Right lobe of liver (tissue), 6 donors: Measurements from ENCODE around the gene ERC2. TPM values are rescaled to one million over a fixed set of nuclear protein-coding genes. Genes with fewer than 3 reads are reported as not detected.
A peak's percentile ranks its signal among the peaks of the same experiment; 100 is the strongest.

Experiments
- ATAC-seq, 4 donors: fragments of 200-7000 bp; cut with Tn5 transposase; one replicate each; pipeline ENCODE4 v1.9.1; 2020; ENCODE audit warnings: mild to moderate bottlenecking in 4 of 4, moderate library complexity in 4 of 4
- DNase-seq, 3 donors: peaks; one replicate each; pipeline ENCODE4 v3.0.0-alpha.2; 2020
- H3K27ac ChIP-seq, 3 donors: fragments of 200-600 bp; one replicate each; pipeline ENCODE4 v1.8.0; 2022
- H3K27me3 ChIP-seq, 2 donors: fragments of 200-600 bp; one replicate each; pipeline ENCODE4 v1.8.0; 2022
- H3K36me3 ChIP-seq, 4 donors: fragments of 200-600 bp; sonication (generic) in 1 of 4; one replicate each; pipeline versions ENCODE4 v1.5.1 to v1.8.0; 2017 to 2022; ENCODE audit warnings: control low read depth in 1 of 4
- H3K4me1 ChIP-seq, 4 donors: fragments of 200-600 bp; sonication (generic) in 1 of 4; one replicate each; pipeline versions ENCODE4 v1.5.1 to v1.8.0; 2017 to 2022; ENCODE audit warnings: control low read depth in 1 of 4
- H3K4me3 ChIP-seq, 3 donors: fragments of 200-600 bp; one replicate each; pipeline ENCODE4 v1.8.0; 2022
- H3K9me3 ChIP-seq, 4 donors: fragments of 200-600 bp; sonication (generic) in 1 of 4; one replicate each; pipeline versions ENCODE4 v1.5.1 to v1.8.0; 2017 to 2022; ENCODE audit warnings: control low read depth in 1 of 4
- POLR2A ChIP-seq: fragments of 450-650 bp; IDR thresholded peaks from one replicate; pipeline ENCODE4 v1.6.1; 2017; ENCODE audit warnings: antibody characterized with exemption, mild to moderate bottlenecking
- WGBS: methylation state at CpG from one replicate; pipeline ENCODE4 v1.1.6; 2018; ENCODE audit warnings: low coverage, low lambda C conversion rate; ENCODE audit not compliant: insufficient coverage; ENCODE audit errors: missing lambda C conversion rate; 5-methylcytosine and 5-hydroxymethylcytosine counted together
- intact Hi-C, 2 donors: fragments of 100-400 bp; cut with DNase I; formaldehyde crosslinking; loops; one replicate each; pipeline versions ENCODE4 v1.11.2 to v1.14.1; 2022
- total RNA-seq, 6 experiments: library from RNA; depleted of rRNA in 2 of 6; stranded (reverse); fragments of >200 nt in 2 of 6; fragmentation: NEBNext Ultra II Directional in 3 of 6; extraction: Animal tissue kit (Norgen Biotek cat#: 25700) in 3 of 6; gene quantifications; one replicate each; pipeline versions ENCODE4 v1.1.0 to v1.2.4, GENCODE V29; 2016 to 2023
- TF ChIP-seq, protein P1 (sequence below), 4 donors: fragments of 200-600 bp in 3 of 4; fragments of 450-650 bp in 1 of 4; IDR thresholded peaks; one replicate each; pipeline versions ENCODE4 v1.5.1 to v1.8.0; 2016 to 2022; ENCODE audit warnings: antibody characterized with exemption in 4 of 4, mild to moderate bottlenecking in 2 of 4
- donor health status: DM: no; HTN: yes; CAD: no.
- donor health status: DM: no; HTN: no; CAD: no.
- donor health status: DM: no; HTN: no; CAD: no.
- donor health status: DM: no; HTN: yes; CAD: no.
- donor health status: DM: no; HTN: yes; CAD: no.

Gene ERC2
- total RNA-seq, 6 experiments from 2014 or later: not detected

DNA sequence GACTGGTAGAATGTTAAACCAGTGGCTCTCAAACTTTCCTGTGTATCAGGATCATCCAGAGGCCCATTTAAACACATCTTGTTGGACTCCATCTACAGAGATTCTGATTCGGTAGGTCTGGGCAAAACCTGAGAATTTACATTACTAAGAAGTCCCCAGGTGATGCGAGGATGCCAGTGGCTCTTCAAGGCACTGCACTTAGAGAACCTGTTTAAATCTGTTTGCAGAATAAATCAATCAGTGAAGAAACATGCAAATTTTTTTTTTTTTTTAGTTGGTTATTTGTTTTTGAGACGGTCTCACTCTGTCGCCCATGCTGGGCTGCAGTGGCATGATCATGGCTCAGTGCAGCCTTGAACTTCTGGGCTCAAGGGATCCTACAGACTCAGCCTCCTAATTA is 863.4 kb downstream of the ERC2 start:
- ATAC-seq (no peak), DNase-seq (no peak)
- H3K27ac ChIP-seq: no peak overlapping the region
- no peaks in the 10 kb centered on the region for H3K36me3 ChIP-seq
- TF ChIP-seq, protein P1, sequence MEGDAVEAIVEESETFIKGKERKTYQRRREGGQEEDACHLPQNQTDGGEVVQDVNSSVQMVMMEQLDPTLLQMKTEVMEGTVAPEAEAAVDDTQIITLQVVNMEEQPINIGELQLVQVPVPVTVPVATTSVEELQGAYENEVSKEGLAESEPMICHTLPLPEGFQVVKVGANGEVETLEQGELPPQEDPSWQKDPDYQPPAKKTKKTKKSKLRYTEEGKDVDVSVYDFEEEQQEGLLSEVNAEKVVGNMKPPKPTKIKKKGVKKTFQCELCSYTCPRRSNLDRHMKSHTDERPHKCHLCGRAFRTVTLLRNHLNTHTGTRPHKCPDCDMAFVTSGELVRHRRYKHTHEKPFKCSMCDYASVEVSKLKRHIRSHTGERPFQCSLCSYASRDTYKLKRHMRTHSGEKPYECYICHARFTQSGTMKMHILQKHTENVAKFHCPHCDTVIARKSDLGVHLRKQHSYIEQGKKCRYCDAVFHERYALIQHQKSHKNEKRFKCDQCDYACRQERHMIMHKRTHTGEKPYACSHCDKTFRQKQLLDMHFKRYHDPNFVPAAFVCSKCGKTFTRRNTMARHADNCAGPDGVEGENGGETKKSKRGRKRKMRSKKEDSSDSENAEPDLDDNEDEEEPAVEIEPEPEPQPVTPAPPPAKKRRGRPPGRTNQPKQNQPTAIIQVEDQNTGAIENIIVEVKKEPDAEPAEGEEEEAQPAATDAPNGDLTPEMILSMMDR (IDR thresholded peaks at IDR 0.05): no peak
- TF ChIP-seq POLR2A: no peak
- peaks cover 0 to 7% (median 0%) of the 10 kb centered on the region in 4 donors for H3K4me1 ChIP-seq
- intact Hi-C loops: no loop called here
- 69% methylated on average over 4 of the region's 4 CpGs for WGBS
- no peaks in the 10 kb centered on the region for H3K27me3 ChIP-seq
- no peaks in the 10 kb centered on the region for H3K9me3 ChIP-seq
- no peak overlapping the region for H3K4me3 ChIP-seq

DNA sequence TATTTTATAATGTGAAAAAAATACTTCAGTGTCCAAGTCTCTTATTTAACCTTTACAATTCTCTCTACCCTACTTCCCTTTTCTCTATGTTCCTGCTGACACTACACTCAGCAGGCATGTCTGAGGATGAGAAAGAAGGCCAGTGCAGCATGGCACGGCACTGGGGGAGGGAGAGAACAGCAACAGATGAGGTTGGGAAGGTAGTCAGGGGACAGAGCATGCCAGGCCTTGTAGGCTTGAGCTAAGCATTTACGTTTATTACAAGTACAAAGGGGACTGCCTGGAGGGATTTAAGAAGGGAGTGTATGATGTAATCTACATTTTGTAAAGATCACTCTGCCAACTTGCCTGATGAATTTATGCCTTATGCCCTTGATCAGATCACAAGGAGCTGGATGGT is 863.9 kb downstream of the ERC2 start:
- WGBS: 63% methylated on average over 2 of the region's 2 CpGs
- Histone ChIP-seq H3K4me3 (no peak overlapping the region), H3K36me3 (no peaks in the 10 kb centered on the region), H3K4me1 (peaks cover 0 to 7% (median 0%) of the 10 kb centered on the region in 4 donors), H3K9me3 (no peaks in the 10 kb centered on the region), H3K27me3 (no peaks in the 10 kb centered on the region), H3K27ac (no peak overlapping the region)
- TF ChIP-seq, protein P1 (IDR thresholded peaks at IDR 0.05): no peak
- no peak for TF ChIP-seq POLR2A
- intact Hi-C loops: no loop called here
- DNase-seq: no peak
- ATAC-seq: no peak

- Histone ChIP-seq H3K27me3 (no peaks in the 10 kb centered on the region), H3K4me3 (no peak overlapping the region), H3K9me3 (no peaks in the 10 kb centered on the region), H3K4me1 (peaks cover 0 to 6% (median 0%) of the 10 kb centered on the region in 4 donors), H3K27ac (no peak overlapping the region), H3K36me3 (no peaks in the 10 kb centered on the region)
- TF ChIP-seq, protein P1 (IDR thresholded peaks at IDR 0.05): no peak
- no peak for TF ChIP-seq POLR2A
- DNase-seq (no peak), ATAC-seq (peak in 2 of 4 donors; percentile 8 to 31)
- WGBS: 33% methylated on average over 10 of the region's 10 CpGs
- intact Hi-C loops: no loop called here
Measured at GRCh38 chr3:55601366-55602080, 866.7 kb downstream of the ERC2 start.

DNA sequence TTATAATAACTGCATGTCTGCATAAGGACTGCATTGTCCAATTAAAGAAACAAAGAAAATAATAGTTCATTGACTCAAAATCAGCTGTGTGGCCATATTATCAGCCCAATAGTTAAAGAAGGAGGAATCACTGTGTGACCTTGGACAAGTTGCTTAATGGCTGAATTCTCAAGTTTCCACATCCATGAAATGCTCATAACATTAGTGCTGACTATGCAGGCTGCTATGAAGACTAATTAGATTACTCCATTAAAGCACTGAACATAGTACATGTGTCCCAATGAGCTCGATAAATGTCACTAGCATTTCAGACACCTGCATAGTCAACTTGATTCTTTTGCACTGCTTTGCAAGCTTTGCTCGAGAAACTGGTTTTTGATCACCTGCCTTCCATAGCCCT is 870.0 kb downstream of the ERC2 start:
- TF ChIP-seq, protein P1 (IDR thresholded peaks at IDR 0.05): no peak
- no peak for TF ChIP-seq POLR2A
- ATAC-seq: no peak
- intact Hi-C loops: no loop called here

More for the DNA sequence above, 870.0 kb downstream of the ERC2 start:
- WGBS: 90% methylated on average over 2 of the region's 2 CpGs
- Histone ChIP-seq H3K9me3 (no peaks in the 10 kb centered on the region), H3K4me1 (no peaks in the 10 kb centered on the region), H3K27ac (no peak overlapping the region), H3K4me3 (no peak overlapping the region), H3K27me3 (no peaks in the 10 kb centered on the region), H3K36me3 (no peaks in the 10 kb centered on the region)
- DNase-seq: no peak
